ENCODE results near the gene SEMA3G.

GRCh38 chr3:52399131-52399530 lies 45.8 kb downstream of the SEMA3G start:
- TF ChIP-seq, protein P1, sequence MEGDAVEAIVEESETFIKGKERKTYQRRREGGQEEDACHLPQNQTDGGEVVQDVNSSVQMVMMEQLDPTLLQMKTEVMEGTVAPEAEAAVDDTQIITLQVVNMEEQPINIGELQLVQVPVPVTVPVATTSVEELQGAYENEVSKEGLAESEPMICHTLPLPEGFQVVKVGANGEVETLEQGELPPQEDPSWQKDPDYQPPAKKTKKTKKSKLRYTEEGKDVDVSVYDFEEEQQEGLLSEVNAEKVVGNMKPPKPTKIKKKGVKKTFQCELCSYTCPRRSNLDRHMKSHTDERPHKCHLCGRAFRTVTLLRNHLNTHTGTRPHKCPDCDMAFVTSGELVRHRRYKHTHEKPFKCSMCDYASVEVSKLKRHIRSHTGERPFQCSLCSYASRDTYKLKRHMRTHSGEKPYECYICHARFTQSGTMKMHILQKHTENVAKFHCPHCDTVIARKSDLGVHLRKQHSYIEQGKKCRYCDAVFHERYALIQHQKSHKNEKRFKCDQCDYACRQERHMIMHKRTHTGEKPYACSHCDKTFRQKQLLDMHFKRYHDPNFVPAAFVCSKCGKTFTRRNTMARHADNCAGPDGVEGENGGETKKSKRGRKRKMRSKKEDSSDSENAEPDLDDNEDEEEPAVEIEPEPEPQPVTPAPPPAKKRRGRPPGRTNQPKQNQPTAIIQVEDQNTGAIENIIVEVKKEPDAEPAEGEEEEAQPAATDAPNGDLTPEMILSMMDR (conservative IDR thresholded peaks at IDR 0.05; ENCODE audit: low read depth in 2 of 2) = no peak
- TF ChIP-seq ZNF462 (CRISPR knock-in tag; IDR thresholded peaks at IDR 0.05) = no peak
- no peak for TF ChIP-seq EZH2 (IDR thresholded peaks at IDR 0.05; ENCODE audit: low read depth, unreplicated experiment)
- no peak for TF ChIP-seq ETS1 (IDR thresholded peaks at IDR 0.05)
- TF ChIP-seq, protein P2, sequence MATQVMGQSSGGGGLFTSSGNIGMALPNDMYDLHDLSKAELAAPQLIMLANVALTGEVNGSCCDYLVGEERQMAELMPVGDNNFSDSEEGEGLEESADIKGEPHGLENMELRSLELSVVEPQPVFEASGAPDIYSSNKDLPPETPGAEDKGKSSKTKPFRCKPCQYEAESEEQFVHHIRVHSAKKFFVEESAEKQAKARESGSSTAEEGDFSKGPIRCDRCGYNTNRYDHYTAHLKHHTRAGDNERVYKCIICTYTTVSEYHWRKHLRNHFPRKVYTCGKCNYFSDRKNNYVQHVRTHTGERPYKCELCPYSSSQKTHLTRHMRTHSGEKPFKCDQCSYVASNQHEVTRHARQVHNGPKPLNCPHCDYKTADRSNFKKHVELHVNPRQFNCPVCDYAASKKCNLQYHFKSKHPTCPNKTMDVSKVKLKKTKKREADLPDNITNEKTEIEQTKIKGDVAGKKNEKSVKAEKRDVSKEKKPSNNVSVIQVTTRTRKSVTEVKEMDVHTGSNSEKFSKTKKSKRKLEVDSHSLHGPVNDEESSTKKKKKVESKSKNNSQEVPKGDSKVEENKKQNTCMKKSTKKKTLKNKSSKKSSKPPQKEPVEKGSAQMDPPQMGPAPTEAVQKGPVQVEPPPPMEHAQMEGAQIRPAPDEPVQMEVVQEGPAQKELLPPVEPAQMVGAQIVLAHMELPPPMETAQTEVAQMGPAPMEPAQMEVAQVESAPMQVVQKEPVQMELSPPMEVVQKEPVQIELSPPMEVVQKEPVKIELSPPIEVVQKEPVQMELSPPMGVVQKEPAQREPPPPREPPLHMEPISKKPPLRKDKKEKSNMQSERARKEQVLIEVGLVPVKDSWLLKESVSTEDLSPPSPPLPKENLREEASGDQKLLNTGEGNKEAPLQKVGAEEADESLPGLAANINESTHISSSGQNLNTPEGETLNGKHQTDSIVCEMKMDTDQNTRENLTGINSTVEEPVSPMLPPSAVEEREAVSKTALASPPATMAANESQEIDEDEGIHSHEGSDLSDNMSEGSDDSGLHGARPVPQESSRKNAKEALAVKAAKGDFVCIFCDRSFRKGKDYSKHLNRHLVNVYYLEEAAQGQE (IDR thresholded peaks at IDR 0.05; ENCODE audit: unreplicated experiment) = no peak
- TF ChIP-seq POLR2AphosphoS5 (IDR thresholded peaks at IDR 0.05; ENCODE audit: low read depth) = no peak; the same call in 1 of the 2 replicates
- no peak for TF ChIP-seq STAT1 (IDR thresholded peaks at IDR 0.05; ENCODE audit: unreplicated experiment)
- TF ChIP-seq EZH2phosphoT487 (IDR thresholded peaks at IDR 0.05; ENCODE audit: unreplicated experiment) = no peak

Data from GM23338 (cell line).